SK-N-DZ (cell line): Measurements from ENCODE around the gene HECTD1. TPM values are rescaled to one million over a fixed set of nuclear protein-coding genes. Genes with fewer than 3 reads are reported as not detected.
"Not testable (repeated sequence)": the region's sequence is repeated elsewhere in the genome, so short reads cannot be mapped to it uniquely, and the experiment has no call there.

Experiments used
- DNase-seq: peaks from one replicate; pipeline ENCODE4 v3.0.0-alpha.2; 2015; ENCODE audit warnings: low spot score
- polyA plus RNA-seq, 2 experiments: library from polyadenylated mRNA; depleted of rRNA; stranded (reverse); fragments of >200 nt; gene quantifications; 2 replicates each; pipeline ENCODE4 v1.2.3, GENCODE V29; 2014

The HECTD1 gene
- 67.5 and 68.8 TPM in 2 replicates for polyA plus RNA-seq (2014; cell fraction: cytosol; rRNA removed)
- 99.1 and 143 TPM in 2 replicates for polyA plus RNA-seq (2014; cell fraction: nucleus; rRNA removed)

DNA sequence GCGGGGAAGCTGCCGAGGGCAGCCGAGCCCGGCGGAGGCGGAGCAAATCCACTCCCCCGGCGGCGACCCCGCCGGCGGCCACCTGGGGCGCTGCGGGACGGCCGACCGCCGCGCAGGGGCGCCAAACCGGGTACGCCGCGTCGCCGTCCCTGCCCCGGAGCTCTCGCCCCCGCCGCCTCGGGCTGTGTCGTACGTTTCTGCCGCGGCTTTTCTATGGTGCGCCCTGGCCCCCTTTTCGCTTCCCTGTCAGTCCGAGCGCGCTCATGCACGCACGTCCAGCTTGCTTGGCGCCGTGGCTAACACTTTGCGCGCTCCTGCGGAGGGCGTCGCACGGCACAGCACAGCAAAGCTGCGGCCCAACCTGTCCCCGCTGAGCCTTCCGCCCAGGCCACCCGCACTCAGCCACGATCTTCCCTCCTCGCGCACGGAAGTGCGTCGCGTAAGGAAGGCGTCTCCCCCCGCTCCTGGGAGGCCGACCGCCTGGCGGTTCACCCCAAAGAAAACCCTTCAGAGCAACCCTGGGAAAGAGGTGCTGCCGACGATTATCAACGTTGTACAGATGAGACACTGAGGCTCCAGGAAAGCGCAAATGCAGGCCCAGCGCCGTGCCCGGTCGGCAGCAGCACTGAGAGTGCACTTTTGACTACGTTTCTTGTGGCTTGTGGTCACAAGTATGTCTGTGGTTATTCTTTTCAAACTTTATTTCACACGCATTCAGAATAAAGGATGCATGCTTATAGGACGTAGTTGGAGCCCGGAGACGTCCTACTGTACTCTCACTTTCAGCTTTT is at the start of gene HECTD1:
Gene HECTD1, minus strand, starts transcription at position 39 of the 791 bp plus-strand sequence. CDS start 1,857 bp downstream, outside the sequence.
- peak; percentile 93 for DNase-seq

DNA sequence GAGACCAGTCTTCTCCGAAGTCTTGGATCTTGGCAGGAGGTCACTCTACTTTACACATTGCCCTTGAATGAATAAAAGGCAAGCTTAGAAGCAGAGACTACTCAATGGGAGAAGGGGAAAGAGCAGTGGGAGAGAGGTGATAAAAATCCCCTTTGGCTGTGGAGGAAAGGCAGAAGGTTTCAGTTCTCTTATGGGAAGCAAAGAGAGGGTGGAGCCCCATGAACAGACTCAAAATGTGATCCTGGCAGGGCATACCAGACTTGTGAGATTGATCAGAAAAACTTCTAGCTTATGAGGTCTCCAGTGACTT is 49.6 kb upstream of the HECTD1 start:
- no peak for DNase-seq

DNA sequence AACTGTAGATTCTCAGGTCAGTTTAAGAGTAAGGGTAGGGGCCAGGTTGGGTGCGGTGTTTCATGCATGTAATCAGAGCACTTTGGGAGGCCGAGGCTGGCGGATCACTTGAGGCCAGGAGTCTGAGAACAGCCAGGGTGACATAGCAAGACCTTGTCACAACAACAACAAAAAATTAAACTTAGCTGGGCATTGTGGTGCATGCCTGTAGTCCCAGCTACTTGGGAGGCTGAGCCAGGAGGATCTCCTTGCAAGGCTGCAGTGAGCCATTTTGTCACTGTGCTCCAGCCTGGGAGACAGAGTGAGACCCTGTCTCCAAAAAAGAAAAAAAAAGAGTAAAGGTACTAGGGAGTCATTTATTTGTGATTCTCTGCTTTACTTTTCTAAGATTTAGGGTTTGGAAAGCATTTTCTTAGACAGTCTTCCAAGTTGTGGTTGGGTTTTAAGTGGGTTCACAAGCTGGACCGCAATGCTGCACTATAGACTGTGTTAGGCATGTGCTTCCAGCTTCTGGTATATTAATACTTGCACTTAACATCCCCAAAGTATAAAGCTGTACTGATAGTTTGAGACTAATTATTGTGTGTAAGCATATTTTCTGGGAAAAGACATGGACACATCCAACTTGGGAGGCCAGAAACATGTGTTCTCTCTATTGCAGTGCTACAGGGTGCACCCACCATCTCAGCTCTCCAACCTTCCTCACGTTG is 49.1 kb upstream of the HECTD1 start:
- no peak for DNase-seq

DNA sequence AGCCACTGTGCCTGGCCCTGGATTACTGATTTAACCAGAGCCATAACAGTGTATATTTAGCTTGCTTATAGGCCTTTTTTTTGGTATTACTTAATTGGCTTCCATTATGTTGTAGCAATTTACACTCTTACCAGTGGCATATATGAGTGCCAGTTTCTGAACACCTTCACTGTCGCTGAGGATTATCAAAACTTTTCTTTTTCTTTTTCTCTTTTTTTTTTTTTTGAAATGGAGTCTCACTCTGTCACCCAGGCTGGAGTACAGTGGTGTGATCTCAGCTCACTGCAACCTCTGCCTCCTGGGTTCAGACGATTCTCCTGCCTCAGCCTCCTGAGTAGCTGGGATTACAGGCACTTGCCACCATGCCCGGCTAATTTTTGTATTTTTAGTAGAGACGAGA is 48.3 kb upstream of the HECTD1 start:
- DNase-seq, result not testable (repeated sequence)

DNA sequence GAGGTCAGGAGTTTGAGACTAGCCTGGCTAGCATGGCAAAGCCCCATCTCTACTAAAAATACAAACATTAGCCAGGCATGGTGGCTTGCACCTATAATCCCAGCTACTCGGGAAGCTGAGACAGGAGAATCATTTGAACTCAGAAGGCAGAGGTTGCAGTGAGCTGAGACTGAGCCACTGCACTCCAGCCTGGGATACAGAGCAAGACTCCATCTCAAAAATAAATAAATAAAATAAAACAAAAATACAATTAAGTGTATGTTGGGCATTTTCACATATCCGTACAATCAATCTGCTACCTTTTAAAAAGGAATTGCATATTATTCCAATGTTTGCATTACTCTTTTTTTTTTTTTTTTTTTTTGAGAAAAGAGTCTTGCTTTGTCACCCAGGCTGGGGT is 47.7 kb upstream of the HECTD1 start:
- DNase-seq, result no peak

DNA sequence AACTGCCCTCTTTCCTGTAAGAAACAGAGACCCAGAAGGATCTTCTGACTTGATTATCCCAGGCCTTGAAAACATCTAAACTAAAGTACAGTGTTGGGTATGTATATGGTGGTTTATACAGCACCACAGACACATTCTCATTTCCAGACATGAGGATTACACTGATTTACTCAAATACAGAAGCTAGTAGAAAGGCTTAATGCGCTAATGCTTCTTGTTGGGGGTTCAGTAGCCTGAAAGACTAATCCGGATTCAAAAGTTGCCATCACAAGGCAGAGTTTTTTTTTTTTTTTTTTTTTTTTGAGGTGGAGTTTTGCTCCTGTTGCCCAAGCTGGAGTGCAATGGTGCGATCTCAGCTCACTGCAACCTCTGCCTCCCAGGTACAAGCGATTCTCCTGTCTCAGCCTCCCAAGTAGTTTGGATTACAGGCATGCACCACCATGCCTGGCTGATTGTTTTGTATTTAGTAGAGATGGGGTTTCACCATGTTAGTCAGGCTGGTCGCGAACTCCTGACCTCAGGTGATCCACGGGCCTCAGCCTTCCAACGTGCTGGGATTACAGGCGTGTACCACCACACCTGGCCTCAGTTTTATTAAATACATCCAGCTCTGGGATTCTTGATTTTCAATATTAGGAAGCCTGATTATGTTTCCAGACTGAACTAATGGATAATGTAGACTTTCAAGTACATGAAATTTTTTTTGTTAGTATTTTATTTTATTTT is 46.3 kb upstream of the HECTD1 start:
- DNase-seq, result no peak

DNA sequence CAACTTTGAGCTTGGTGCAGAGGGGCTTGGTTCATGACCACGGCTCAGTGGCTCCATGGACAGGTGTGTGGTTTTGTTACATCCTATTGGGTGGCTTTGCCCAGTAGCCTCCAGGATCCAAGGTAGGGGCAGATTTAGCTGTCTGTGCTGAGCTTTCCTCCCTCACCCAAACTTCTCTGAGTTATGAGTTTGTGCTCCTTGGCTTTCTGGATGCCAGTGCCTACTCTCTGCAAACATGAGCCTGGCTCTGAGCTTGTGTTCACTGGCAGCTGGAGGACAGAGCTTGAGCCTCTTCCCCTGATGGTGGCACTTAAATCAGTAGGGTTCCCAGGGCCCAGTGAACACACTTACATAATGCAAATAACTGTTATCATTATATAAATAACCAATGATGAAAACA is 45.3 kb upstream of the HECTD1 start:
- no peak for DNase-seq

DNA sequence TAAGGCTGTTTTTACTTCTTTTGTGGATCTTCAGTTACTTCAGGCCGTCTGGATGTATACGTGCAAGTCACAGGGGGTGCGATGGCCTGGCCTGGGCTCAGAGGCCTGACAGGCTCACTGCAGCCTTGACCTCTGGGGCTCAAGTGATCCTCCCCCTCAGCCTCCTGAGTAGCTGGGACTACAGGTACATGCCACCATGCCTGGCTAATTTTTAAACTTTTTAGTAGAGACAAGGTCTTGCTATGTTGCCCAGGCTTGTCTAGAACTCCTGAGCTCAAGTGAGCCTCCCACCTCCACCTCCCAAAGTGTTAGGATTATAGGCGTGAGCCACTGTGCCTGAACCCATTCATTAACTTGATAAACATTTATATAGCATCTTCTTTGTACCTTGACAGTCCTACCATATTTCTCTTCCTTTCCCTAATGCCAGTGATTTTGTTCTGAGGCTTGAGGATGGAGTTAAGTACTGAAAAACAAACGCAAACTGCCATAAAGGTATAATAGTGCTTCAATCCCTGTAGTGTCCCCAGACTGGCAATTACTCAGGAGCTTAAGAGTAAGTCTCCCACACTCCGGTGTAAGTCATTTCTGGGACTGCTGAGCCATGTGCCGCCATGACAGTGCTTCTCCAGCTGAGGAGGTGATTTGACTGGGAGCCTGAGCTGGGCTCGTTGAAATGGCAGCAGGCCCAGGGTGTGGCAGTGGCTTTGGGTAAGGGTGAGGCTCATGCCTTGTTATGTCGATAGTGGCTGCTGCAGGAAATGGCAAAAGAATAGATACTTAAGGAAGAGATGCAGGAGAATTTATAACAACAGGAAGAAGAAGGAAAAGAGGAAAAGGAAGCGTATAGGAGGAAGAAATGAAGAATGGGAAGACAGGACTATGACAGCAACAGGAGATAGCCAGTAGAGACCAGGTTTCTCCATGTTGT is 43.7 kb upstream of the HECTD1 start:
- DNase-seq, result no peak

DNA sequence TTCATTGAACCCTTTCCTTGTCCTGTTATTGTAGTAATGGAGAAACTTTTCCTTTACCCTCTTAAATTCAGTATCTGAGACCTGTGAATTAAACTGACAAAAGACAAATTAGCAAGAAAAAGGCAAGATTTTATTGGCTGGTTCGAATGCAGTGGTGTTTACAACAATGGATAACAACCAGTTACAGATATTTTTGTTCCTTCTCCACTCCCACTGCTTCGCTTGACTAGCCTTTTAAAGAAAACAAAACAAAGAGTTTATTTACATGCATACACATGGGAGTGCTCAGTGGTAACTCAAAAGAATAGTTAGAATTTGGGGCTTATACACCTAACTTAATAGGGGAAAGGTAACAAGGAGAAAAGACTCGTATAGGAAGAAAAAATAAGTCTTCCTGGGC is 37.0 kb upstream of the HECTD1 start:
- DNase-seq, result no peak

DNA sequence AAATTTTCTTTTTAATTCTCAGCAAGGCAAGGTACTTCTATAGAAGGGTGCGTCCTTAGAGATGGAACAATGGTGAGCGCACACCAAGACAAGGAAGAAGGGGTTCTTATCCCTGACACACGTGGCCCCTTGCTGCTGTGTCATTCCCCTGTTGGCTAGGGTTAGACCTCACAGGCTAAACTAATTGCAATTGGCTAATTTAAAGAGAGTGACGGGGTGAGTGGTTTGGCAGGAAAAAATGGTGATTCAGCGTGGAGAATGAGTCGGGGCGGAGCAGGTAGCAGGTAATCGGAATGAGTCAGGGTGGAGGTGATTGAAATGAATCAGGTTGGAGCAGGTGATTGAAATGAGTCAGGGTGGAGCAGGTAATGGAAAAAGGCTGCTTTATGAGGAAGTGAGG is 36.3 kb upstream of the HECTD1 start:
- DNase-seq, result no peak

DNA sequence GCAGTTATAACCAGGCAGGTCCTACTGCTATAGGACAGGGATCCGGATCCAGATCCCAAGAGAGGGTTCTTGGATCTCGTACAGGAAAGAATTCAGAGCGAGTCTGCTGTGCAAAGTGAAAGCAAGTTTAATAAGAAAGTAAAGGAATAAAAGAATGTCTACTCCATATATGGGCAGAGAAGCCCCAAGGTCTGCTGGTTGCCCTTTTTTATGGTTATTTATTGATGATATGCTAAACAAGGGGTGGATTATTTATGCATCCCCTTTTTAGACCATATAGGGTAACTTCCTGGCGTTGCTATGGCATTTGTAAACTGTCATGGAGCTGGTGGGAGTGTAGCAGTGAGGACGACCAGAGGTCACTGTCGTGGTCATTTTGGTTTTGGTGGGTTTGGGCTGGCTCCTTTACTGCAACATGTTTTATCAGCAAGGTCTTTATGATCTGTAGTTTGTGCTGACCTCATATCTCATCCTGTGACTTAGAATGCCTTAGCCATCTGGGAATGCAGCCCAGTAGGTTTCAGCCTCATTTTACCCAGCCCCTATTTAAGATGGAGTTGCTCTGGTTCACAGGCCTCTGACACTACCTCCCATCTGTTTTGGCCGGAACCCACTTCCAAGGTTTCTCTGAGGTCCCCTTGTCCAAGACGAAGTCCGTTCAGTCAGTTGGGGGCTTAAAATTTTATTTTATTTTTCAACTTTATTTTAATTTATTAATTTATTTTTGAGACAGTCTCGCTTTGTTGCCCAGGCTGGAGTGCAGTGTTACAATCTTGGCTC is 34.8 kb upstream of the HECTD1 start:
- DNase-seq, result not testable (repeated sequence)

DNA sequence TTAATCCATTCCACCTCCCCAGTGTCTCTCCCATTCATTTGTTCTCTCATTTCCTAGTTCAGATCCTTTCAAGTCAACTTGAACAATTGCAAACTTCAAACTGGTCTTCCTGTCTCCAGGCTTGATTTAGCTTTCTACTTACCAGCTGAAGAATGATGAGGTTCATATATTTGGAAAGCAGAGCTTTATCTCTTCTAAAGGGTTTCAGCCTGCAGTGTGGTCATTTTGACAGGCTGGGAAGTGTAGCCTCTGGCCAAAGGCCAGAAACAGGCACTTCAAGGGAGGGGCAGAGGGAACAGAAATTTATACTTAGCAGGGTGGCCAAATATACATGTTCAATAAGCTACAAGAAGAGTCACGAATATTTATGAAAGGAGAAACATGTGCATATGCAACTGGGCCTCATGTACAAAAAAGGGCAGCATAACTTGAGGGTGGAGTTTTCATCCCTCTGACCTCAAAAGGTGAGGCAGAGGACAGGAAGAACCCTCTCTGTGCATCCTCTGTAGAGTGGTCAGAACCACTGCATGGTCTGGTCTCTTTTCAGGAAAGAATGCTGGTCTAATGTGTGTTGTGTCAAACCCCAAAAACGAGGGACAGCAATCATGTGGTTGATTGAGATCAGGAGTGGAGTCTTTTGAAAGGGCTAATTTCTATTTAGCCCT is 34.0 kb upstream of the HECTD1 start:
- DNase-seq, result no peak

DNA sequence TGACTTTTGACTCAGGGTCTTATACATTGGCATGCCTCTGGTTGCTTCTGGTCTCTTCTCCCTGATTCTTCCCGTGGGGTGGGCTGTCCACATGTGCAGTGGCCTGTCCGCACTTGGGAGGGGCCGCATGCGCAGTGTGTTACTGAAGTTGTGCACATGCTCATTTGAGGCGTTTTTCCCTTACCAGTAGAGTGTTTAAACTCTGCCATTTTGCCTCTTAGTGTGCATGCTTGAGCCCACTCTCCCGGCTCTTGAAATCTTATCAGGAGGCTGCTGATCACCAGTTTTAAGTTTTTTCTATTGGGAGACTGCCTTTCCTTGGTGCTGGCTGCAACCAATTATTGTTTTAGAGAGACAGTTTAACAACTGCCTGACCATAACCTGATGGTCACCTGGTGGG is 32.1 kb upstream of the HECTD1 start:
- no peak for DNase-seq

DNA sequence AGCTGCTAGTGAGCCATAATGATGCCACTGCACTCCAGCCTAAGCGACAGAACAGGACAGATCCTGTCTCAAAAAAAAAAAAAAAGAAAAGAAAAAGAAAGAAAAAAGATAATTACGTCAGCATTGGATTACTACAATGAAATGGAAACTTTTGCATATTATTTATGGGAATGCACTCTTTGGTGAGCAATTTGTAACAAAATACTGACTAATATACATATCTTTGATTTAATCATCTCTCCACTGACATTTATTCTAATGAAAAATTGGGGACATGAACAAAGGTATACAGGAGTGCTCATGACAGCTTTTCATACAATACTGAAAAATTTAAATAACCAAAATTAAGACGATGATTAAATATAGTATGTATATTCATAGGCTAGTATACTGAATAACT is 27.9 kb upstream of the HECTD1 start:
- no peak for DNase-seq

DNA sequence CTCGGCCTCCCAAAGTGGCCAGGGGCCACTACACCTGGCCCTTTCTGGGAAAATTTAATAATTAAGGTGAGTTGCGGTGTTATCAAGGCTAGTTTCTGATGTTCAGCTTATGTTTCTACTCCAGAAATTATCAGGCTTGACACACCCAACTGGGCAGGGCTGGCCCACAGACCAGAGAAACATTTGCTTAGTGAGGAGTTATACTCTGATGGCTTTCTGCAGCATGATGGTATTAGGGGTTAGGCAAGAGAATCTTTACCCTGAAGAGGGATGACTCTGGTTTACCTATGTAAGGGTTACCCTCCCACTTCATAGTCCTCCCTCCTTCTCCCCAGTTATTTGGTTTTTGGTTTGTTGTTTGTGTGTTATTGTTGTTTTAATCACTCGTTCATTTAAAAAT is 24.5 kb upstream of the HECTD1 start:
- DNase-seq, result no peak

DNA sequence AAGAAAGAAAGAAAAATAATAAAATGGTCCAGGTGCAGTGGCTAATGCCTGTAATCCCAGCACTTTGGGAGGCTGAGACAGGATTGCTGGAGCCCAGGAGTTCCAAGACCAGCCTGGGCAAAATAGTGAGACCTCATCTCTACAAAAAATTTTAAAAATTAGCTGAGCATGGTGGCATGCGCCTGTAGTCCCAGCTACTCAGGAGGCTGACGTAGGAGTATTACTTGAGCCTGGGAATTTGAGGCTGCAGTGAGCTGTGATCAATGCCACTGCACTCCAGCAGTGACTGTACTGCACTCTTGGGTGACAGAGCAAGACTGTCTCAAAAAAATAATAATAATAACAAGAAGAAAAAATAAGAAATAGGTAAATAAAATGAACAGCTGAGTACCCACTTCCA is 23.7 kb upstream of the HECTD1 start:
- DNase-seq, result not testable (repeated sequence)

DNA sequence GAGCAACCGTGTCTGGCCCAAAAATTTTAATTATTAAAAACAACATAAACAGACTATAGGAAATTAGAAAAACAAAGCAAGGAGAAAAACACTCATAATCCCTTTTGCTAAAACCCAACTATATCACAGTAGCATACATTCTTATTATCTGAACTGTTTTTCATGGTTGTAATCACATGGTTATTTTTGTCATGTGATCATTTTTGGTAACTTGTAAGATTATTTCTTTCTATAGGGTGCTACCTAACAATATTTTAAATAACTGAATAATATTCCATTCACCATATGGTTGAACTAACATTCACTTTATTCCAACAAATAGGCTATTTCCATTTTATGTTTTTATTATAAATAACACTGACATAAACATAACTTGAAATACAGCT is 23.0 kb upstream of the HECTD1 start:
- DNase-seq, result no peak

DNA sequence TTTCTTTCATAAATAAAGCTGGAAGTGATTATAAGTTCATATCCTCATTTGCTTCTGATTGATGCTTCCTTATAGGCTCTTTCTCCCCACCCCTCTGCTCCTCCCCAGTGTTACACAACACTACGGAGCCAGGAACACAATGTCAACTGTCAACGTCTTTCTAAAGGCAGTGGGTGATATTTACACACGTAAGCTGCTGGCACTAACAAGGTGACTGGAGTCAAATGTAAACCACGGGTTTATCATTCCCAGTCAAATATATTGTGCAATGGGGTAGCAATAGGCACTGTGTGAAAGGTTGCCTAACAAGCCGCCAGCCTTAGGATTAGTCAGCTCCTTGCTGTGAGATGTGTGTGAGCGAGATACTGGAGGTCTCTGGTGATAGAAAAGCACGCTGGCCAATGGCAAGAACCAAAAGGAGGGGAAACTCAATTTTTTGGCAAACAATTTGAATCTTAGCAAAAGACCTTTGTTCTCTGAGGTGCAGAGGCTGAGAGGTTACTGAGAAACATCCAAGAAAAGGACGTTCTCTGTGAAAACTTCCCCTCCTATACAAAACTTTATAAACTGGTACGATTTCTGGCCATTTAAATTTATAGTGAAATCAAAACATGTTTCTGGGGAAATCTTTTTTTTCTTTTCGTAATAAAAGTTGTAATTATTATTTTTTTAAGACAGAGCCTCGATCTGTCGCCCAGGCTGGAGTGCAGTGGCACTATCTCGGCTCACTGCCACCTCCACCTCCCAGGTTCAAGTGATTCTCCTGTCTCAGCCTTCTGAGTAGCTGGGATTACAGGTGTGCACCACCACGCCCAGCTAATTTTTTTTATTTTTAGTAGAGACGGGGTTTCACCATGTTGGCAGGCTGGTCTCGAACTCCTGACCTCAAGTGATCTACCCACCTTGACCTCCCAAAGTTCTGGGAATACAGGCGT is 22.3 kb upstream of the HECTD1 start:
- DNase-seq, result no peak

DNA sequence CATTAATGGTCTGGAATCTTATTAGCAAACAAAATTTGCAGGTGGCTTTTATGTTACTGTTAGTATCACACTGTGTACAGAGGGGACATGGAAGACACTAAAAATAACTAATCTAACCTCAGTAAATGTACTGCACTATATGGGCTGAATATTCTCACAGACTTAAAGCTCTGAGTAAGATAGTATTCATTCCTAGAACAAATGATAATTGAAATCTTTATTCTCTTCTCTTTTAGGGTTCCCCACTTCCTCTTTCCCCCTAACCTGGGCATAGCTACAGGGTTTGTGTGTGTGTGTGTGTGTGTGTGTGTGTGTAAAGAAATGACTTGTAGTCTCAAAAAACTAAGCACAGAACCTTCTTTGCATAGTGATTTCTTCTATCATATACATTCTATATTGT is 21.4 kb upstream of the HECTD1 start:
- no peak for DNase-seq
